Stimulated activated effector memory CD8-positive, alpha-beta T cell treated with anti-CD3 and anti-CD28 coated beads, Interleukin-12 subunit alpha, Interleukin-12 subunit beta, amount 100 ng/mL, for 72 hours (primary cell): ENCODE data around the gene PLEKHA7.
A peak's percentile ranks its signal among the peaks of the same experiment; 100 is the strongest.

ENCODE experiments used
- ATAC-seq: fragments of 150-1000 bp; cut with Tn5 transposase; 2 replicates; pipeline ENCODE4 v1.10.0; 2021
- DNase-seq, 2 donors: peaks; one replicate each; pipeline ENCODE4 v3.0.0; 2021 to 2022; ENCODE audit warnings: low spot score in 2 of 2
- H3K27ac Mint-ChIP-seq: one replicate; pipeline ENCODE4 v1.8.0; 2022; ENCODE audit warnings: mild to moderate bottlenecking, mixed read lengths
- H3K36me3 Mint-ChIP-seq: one replicate; pipeline ENCODE4 v1.8.0; 2022; ENCODE audit warnings: mild to moderate bottlenecking, mixed read lengths
- H3K4me1 Mint-ChIP-seq: one replicate; pipeline ENCODE4 v1.8.0; 2022; ENCODE audit warnings: mixed read lengths
- H3K4me3 Mint-ChIP-seq: one replicate; pipeline ENCODE4 v1.8.0; 2022; ENCODE audit warnings: mild to moderate bottlenecking, mixed read lengths
- H3K9me3 Mint-ChIP-seq: one replicate; pipeline ENCODE4 v1.8.0; 2022; ENCODE audit warnings: mixed read lengths

PLEKHA7 gene

DNA sequence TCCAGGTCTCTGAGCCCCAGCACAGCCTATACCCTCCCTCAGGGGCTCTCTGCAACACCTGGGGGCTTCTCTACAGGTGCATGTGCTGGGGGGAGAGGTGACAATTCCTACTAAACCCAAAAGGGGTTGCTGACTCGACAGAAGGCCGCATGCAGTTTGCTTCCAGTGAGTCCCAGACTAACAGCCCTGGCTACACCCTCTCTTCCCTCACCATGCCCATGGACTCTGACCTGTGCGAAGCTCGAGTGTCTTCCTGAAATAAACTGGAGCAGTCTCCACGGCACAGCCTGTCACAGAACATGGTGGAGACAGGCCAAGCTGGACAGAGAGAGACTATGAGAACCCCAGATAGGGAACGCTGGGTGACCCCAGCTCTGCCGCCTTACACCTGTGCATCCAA, 16.6 kb downstream of the PLEKHA7 start:
- peaks cover 21% of the 10 kb centered on the region for H3K4me1 Mint-ChIP-seq
- no peaks in the 10 kb centered on the region for H3K36me3 Mint-ChIP-seq
- no peak overlapping the region for H3K27ac Mint-ChIP-seq
- ATAC-seq (no peak), DNase-seq (no peak)
- no peaks in the 10 kb centered on the region for H3K9me3 Mint-ChIP-seq
- H3K4me3 Mint-ChIP-seq: no peak overlapping the region

DNA sequence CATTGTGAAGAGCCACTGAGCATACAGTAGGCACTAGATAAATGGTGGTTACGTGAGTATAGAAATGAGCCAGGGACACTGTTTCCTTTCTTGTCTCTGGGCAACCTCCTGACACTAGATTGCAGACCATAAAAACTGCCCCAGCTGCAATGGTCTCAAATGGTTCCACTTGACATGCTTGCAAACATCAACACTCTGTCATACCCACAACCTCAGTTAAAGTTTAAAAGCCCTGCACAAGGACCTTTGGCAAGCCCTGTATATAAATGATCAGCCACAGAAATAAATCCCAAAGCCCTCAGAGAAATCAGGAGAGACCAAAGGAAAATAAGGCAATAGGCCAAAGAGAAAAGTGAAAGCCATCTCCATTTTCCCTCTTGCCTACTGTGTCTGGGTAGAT, 20.7 kb downstream of the PLEKHA7 start:
- DNase-seq (no peak), ATAC-seq (no peak)
- no peak overlapping the region for H3K27ac Mint-ChIP-seq
- no peaks in the 10 kb centered on the region for H3K36me3 Mint-ChIP-seq
- no peak overlapping the region for H3K4me3 Mint-ChIP-seq
- H3K4me1 Mint-ChIP-seq: peaks cover 20% of the 10 kb centered on the region
- H3K9me3 Mint-ChIP-seq: no peaks in the 10 kb centered on the region

DNA sequence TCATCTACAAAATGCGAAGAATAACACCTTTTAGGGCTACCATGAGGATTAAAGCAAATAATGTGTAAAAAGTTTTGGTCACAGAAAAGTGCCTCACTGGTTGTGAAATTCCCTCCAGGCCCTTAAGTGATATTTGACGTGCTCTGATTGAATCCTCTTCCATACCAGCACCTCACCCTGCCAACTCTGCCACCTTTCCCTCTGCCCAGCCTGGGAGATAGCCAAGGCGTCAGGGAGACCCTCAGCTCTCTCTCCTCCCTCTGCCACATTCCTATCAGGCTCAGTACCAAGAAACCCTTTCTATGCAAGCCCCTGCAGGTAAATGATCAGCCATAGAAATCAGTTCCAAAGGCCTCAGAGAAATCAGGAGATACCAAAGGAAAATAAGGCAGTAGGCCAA, 21.4 kb downstream of the PLEKHA7 start:
- ATAC-seq (no peak), DNase-seq (no peak)
- Mint-ChIP-seq H3K9me3 (no peaks in the 10 kb centered on the region), H3K4me1 (peaks cover 25% of the 10 kb centered on the region), H3K4me3 (no peak overlapping the region), H3K27ac (no peak overlapping the region), H3K36me3 (no peaks in the 10 kb centered on the region)

DNA sequence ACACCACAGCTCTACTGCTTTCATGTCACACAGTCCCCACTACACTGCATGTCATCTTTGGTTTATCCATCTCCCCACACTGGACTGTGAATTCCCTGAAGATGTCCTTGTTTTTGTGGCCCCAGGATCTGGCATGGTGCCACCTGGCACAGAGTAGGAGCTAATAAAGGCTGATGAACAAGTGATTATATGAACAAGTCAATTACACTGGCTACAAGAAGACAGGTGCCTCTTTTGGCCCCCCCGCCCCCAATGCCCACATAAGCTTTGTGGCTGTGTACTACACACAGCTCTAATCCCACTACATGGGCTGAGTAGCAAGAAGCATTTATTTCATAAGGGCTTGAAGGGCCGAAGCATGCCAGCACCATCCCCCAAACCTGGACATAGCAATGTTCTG, 24.7 kb downstream of the PLEKHA7 start:
- DNase-seq: no peak
- H3K36me3 Mint-ChIP-seq: no peaks in the 10 kb centered on the region
- H3K9me3 Mint-ChIP-seq: no peaks in the 10 kb centered on the region
- peaks cover 44% of the 10 kb centered on the region for H3K4me1 Mint-ChIP-seq
- no peak overlapping the region for H3K27ac Mint-ChIP-seq
- no peak for ATAC-seq
- H3K4me3 Mint-ChIP-seq: no peak overlapping the region

DNA sequence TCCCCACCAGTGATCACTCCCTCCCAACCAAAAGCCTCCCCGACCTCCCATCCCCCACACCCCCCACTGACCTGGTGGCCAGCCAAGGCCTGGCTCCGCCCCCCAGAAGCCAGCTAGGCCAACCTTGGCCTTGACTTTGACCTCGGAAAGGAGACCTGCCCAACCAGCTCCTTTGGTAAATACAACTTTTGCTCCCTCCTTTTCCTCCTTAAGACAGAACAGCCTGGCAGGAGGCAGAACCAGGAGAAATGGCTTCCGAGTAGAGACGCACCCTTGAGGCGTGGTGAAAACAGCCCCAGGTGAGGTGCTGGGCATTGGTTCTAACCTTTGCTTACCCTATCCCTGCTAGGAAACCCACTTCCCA, 27.0 kb downstream of the PLEKHA7 start:
- Mint-ChIP-seq H3K9me3 (no peaks in the 10 kb centered on the region), H3K36me3 (no peaks in the 10 kb centered on the region), H3K4me3 (no peak overlapping the region), H3K4me1 (peaks cover 40% of the 10 kb centered on the region), H3K27ac (no peak overlapping the region)
- no peak for ATAC-seq
- no peak for DNase-seq

DNA sequence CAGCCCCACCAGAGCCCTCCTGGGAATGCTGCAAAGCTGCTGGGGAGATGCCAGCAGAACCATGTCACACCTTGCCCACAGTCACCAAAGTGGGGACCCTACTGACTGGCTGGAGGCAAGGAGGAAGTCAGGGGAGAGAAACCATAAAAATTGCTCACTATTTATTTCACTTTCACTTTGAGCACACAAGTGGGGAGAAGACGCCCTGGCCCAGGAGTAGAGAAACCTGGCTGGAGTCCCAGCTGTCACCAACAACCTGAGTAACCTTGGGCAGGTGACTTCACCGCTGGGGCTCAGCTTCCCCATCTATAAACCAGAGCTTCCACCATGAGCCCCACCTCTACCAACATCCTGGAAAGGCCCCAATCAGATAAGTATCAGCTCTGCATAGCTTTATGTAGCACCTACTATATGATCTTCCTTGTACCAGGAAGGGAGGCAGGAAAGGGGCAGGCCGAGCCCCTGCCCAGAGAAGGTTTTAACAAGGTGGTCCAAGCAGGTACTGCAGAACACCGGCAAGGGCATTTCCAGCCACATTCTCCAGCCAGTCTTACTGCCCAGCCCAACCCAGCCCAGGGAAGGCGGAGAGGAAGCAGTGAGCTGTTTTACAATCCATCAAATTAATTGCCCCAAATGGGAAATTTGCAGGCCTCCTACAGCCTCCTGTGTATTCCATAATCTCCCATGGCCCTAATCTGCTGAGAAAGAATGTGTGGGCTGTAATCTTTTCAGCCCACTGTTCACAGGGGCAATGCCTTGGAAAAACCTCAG, 27.6 kb downstream of the PLEKHA7 start:
- Mint-ChIP-seq H3K36me3 (no peaks in the 10 kb centered on the region), H3K9me3 (no peaks in the 10 kb centered on the region), H3K27ac (peak overlapping the region; percentile 62), H3K4me1 (peaks cover 40% of the 10 kb centered on the region), H3K4me3 (no peak overlapping the region)
- peak; percentile 91 for ATAC-seq
- peak; percentile 12 to 59 for DNase-seq

DNA sequence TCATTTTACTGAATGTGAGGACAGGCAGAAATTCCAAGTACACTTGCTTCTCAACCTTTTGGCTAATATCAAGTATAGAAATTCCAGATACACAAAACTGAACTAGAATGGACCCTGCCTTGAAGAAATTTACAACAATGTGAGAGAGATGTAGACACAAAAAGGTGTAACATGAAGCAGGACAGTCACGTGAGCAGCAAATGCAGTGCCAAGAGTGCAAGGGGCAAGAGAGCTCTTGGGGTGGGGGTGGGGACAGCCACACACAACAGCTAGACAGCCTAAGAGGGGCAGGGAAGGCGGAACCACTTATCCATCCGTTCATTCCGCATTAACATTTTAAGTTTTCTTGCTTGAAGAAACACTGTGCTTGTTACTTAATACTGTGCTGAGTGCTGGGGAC, 28.9 kb downstream of the PLEKHA7 start:
- DNase-seq: no peak
- ATAC-seq: no peak
- H3K36me3 Mint-ChIP-seq: no peaks in the 10 kb centered on the region
- peaks cover 40% of the 10 kb centered on the region for H3K4me1 Mint-ChIP-seq
- H3K4me3 Mint-ChIP-seq: no peak overlapping the region
- H3K9me3 Mint-ChIP-seq: no peaks in the 10 kb centered on the region
- H3K27ac Mint-ChIP-seq: no peak overlapping the region

DNA sequence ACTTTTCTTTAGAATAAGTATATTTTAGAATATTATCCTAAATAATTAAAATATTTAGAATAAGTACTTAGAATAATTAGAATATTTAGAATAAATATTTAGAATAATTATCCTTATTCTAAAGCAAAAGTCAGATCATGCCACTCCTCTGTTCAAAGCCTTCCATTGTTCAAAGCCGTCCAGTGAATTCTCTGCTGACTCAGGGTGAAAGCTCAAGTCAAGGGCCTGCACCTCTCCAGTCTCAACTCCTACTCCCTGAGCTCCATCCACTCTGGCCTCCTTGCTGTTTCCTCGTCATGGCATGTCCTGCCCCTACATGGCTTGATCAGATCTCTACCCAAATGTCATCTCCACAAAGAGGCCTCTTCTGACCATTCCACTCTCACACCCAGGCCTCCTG, 30.0 kb downstream of the PLEKHA7 start:
- no peak for DNase-seq
- Mint-ChIP-seq H3K9me3 (no peaks in the 10 kb centered on the region), H3K36me3 (no peaks in the 10 kb centered on the region), H3K4me3 (no peak overlapping the region), H3K4me1 (peaks cover 36% of the 10 kb centered on the region), H3K27ac (no peak overlapping the region)
- ATAC-seq: no peak

DNA sequence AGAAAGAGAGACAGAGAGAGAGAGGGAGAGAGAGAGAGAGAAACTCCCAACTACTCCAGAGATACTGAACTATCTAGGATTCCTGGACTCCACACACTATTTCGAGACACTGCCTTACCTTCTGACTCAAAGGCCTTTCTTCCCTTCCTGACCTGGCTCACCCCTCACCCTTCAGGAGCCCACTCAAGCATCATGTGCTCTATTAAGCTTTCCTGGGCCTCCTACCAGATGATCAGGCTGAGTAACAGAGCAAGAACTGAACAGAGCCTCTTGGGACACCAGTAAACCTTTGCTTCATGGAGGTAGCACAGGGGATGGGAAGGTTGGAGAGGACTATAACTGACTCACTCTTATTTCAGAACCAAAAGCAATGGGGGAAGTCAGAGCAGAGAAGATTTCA, 31.4 kb downstream of the PLEKHA7 start:
- Mint-ChIP-seq H3K4me1 (peaks cover 25% of the 10 kb centered on the region), H3K4me3 (no peak overlapping the region), H3K9me3 (no peaks in the 10 kb centered on the region), H3K36me3 (no peaks in the 10 kb centered on the region), H3K27ac (no peak overlapping the region)
- DNase-seq (no peak), ATAC-seq (no peak)

DNA sequence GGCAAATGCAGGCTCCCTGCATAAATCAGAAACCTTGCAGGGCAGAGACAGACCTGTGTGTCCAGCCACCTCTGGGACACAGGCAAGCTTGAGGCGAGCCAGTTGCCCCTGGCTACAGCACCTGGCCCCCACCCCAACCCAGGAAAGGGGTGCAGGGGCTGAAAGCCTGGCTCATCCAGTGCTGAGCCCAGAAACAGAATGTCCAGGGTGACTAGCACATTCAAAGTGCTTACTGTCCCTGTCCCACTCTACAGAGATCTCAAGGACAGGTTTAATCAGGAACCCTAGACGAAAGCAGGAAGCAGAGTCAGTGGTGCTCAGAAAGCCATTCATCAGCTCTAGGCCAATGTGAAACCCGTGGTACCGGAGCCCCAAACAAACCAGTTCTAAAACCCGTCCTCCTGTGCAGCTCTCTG, 31.9 kb downstream of the PLEKHA7 start:
- no peaks in the 10 kb centered on the region for H3K9me3 Mint-ChIP-seq
- no peaks in the 10 kb centered on the region for H3K36me3 Mint-ChIP-seq
- no peak for DNase-seq
- no peak overlapping the region for H3K27ac Mint-ChIP-seq
- peaks cover 20% of the 10 kb centered on the region for H3K4me1 Mint-ChIP-seq
- H3K4me3 Mint-ChIP-seq: no peak overlapping the region
- no peak for ATAC-seq

DNA sequence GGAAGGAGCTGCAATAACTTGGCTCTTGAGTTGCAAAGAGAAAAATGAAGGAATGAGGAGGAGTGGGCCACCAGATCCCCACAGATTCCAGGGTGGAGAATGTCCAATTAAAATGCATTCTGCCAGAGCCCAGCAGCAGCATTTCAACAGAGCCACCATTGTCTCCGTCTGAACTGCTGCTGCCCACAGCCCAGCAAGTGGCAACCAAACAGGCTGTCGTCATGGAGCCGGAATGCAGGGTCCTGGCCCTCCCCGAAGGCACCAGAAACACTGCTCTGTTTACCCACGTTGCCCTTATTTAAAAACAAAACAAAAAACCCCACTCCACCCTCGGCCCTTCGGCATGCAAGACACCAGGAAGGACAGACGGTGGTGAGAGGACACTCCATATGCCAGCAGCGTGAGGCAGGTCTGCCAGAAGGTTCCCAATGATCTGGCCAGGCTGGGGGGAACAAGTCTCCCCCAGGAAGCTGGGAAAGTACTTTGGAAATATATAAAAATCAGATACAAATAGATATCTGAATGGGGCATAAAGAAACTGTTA, 32.5 kb downstream of the PLEKHA7 start:
- Mint-ChIP-seq H3K36me3 (no peaks in the 10 kb centered on the region), H3K27ac (no peak overlapping the region), H3K4me1 (peaks cover 17% of the 10 kb centered on the region), H3K9me3 (no peaks in the 10 kb centered on the region), H3K4me3 (no peak overlapping the region)
- DNase-seq (no peak), ATAC-seq (no peak)

DNA sequence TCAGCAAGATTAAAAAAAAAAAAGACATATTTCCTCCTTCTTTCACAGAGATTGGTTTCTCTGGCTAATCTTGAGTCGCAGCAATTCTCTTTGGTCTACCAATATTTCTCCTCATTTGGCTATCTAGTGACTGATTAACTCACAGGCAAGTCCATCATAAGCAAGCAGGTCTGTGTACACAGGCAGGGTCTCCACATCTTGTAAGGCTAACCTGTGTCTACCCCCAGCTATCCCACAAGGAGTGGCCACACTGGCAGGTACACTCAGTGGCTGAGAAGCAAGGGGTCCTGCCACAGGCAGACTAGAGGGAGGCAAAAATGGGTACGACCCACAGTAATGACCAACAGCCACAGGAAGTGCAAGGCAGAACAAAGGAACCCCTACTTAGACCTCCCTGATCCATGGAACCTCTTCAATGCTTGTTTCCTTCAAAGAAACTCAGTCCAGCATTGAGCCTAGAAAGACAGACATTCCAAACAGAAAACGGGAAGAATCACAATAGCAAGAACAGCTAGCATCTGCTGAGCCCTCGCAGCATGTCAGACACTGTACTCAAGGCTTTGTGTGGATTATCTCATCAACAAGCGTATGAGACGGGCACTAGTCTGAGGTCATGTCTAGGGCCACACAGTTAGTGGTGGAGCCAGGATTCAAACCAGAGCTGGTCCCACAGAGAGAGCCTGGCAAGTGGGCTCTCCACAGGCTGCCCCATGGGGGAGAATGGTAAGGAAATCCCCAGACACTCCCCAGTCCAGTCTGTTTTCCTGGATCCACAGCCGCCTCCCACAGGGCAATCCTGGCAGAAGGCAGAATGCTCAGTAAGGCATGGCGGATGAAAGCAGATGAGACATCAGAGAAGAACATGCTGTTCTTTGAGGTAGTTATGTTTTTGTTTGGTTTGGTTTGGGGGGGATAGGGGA, 34.3 kb downstream of the PLEKHA7 start:
- Mint-ChIP-seq H3K4me1 (no peaks in the 10 kb centered on the region), H3K4me3 (no peak overlapping the region), H3K27ac (peak overlapping the region; percentile 36), H3K9me3 (no peaks in the 10 kb centered on the region), H3K36me3 (no peaks in the 10 kb centered on the region)
- ATAC-seq (no peak), DNase-seq (no peak)

DNA sequence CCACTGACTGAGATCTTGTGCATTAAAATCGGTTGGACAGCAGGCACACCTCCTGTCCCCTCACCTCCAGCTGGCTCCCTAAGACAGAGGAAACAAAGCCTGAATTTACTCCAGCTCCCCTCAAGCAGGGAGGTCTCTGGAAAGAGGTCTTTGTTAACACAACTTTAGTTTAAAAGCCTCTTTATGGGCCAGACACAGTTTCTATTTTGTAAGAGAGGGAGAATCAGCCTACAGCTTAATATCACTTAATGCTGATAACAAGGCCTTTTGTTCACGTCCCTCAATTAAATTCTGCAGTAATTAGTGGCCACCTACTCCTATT, 36.3 kb downstream of the PLEKHA7 start:
- DNase-seq (no peak), ATAC-seq (no peak)
- no peak overlapping the region for H3K27ac Mint-ChIP-seq
- no peak overlapping the region for H3K4me3 Mint-ChIP-seq
- H3K4me1 Mint-ChIP-seq: peaks cover 8% of the 10 kb centered on the region
- H3K9me3 Mint-ChIP-seq: no peaks in the 10 kb centered on the region
- H3K36me3 Mint-ChIP-seq: no peaks in the 10 kb centered on the region

DNA sequence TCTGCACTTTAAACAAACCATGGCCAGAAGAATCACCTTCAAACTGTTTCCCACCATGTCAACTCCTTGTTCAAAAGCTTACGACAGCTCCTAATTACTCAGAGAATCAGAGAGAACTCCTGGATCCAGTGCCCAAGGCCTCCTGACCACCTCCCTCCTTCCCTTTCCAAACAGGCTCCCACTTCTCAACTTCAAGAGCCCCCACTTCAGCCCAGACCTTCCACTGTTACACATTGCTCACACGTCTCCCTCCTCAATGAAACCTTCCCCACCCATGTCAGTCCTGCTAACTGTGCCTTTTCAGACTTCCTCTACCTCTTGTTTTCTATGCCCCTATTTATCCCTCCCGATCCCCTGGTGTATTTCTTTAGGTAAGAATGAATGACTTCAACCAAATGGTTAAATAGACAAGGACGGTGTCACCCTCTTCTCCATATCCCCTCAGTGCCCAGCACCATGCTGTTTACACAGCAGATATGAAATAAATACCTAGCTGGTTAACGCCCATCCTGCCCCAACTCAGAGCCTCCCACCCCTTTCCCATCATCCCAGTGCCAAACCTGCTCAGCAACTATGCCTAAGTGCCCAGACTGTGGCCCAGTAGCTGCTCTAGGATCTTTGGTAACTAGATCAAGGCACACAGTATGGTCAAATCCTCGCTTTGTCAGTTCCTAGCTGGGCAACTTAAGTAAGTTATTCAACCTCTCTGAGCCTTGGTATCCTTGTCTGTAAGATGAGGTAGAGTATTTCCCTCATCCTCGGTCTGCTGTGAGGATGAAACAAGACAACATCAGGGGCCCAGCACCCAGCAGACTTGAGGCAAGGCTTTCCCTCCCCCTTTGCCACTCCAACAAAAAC, 36.8 kb downstream of the PLEKHA7 start:
- peak overlapping the region; percentile 21 for H3K27ac Mint-ChIP-seq
- H3K36me3 Mint-ChIP-seq: no peaks in the 10 kb centered on the region
- no peak overlapping the region for H3K4me3 Mint-ChIP-seq
- ATAC-seq (no peak), DNase-seq (no peak)
- H3K4me1 Mint-ChIP-seq: peaks cover 9% of the 10 kb centered on the region
- no peaks in the 10 kb centered on the region for H3K9me3 Mint-ChIP-seq

DNA sequence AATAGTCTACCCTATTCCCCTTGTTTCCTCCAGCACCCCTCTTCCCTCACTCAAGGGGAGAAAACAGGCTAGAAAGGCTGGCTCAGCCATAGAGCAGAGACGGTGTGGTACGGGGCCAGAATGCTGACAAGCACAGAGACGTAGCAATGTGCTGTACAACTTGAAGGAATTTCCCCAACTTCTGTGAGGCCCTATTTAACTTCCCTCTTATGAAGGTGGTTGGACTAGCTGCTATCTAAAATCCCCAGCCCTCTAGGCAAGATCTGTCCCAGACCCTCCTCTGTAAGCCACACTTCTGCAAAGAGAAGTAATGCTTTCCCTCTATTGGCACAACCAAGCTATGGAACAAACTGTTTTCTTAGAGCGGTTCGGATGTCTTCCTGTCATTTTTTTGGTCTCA, 37.8 kb downstream of the PLEKHA7 start:
- peaks cover 9% of the 10 kb centered on the region for H3K4me1 Mint-ChIP-seq
- no peak overlapping the region for H3K4me3 Mint-ChIP-seq
- no peak for DNase-seq
- no peaks in the 10 kb centered on the region for H3K36me3 Mint-ChIP-seq
- H3K27ac Mint-ChIP-seq: no peak overlapping the region
- no peak for ATAC-seq
- H3K9me3 Mint-ChIP-seq: no peaks in the 10 kb centered on the region
